ENCODE results near the gene C16orf95.

Gene C16orf95

DNA sequence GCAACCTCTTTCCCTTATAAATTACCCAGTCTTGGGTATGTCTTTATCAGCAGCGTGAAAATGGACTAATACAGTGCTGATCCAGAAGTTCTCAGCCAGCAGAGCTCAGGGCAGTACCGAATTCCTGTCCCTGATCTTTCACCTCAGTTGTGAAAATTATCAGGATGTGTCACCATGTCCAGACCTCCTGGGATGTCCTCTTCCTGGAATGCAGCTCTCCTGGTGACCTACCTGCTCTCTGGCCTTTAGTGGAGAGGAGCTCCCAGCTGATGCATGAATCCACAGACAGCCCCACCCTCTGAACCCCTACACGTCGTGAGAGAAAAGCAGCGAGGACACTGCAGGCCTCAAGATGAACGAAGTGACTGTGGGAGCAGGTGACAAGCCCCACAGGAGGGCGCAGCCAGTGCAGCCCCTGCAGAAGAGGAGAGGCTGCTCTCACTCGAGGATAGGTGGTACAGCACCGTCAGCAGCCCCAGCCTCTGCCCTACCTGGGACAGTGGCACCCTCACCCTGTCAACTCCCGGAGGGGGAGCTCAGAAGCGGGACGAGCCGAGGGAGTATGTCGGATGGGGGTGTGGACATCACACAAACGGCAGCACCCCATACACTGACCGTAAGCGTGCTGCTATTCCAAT lies 22.0 kb upstream of the C16orf95 start:
- Histone ChIP-seq H3K4me3 (ENCODE audit: severe bottlenecking) (no peak overlapping the region), H3K27ac (ENCODE audit: poor library complexity, severe bottlenecking) (no peak overlapping the region), H3K27me3 (ENCODE audit: insufficient read depth, poor library complexity, severe bottlenecking) (no peaks in the 10 kb centered on the region), H3K4me1 (ENCODE audit: insufficient read depth, poor library complexity, severe bottlenecking) (no peaks in the 10 kb centered on the region), H3K36me3 (ENCODE audit: low read depth) (peaks cover 41% of the 10 kb centered on the region), H3K9me3 (ENCODE audit: severe bottlenecking) (no peaks in the 10 kb centered on the region)
- DNase-seq (ENCODE audit: low spot score) (peak; percentile 54), ATAC-seq (ENCODE audit: low read depth) (no peak)
- TF ChIP-seq, protein P1, sequence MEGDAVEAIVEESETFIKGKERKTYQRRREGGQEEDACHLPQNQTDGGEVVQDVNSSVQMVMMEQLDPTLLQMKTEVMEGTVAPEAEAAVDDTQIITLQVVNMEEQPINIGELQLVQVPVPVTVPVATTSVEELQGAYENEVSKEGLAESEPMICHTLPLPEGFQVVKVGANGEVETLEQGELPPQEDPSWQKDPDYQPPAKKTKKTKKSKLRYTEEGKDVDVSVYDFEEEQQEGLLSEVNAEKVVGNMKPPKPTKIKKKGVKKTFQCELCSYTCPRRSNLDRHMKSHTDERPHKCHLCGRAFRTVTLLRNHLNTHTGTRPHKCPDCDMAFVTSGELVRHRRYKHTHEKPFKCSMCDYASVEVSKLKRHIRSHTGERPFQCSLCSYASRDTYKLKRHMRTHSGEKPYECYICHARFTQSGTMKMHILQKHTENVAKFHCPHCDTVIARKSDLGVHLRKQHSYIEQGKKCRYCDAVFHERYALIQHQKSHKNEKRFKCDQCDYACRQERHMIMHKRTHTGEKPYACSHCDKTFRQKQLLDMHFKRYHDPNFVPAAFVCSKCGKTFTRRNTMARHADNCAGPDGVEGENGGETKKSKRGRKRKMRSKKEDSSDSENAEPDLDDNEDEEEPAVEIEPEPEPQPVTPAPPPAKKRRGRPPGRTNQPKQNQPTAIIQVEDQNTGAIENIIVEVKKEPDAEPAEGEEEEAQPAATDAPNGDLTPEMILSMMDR (IDR thresholded peaks at IDR 0.05; ENCODE audit: poor library complexity, severe bottlenecking): no peak

DNA sequence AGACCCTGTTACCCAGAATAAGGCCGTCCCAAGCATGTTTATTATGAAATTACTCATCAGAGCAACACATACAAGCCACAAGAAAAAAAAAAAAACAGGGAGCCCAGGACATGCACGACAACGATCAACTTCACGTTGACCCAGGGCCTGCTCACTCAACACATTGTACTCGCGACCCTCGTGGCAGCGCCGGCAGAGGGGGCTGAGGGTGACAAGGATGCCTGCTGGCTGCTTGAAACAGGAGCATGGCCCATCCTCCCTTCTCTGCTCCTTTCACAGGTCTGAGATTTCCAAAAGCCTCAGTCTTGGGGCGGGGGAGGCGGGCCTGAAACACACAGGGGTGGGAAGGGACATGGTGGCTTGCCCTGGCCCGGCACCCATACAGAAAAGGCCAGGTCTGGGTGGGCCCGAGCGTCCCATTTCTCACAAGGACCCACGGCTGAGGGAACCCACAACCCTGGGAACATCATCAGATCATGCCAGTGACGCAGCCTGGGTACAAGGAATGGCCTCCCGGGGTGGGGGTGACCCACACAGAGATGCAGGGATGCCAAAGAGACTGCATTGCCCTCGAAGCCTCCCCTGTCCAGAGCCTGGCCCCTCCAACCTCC lies 21.1 kb upstream of the C16orf95 start:
- H3K4me3 ChIP-seq (ENCODE audit: severe bottlenecking): no peak overlapping the region
- no peak overlapping the region for H3K27ac ChIP-seq (ENCODE audit: poor library complexity, severe bottlenecking)
- H3K36me3 ChIP-seq (ENCODE audit: low read depth): peaks cover 45% of the 10 kb centered on the region
- H3K9me3 ChIP-seq (ENCODE audit: severe bottlenecking): no peaks in the 10 kb centered on the region
- DNase-seq (ENCODE audit: low spot score) (no peak), ATAC-seq (ENCODE audit: low read depth) (no peak)
- no peaks in the 10 kb centered on the region for H3K27me3 ChIP-seq (ENCODE audit: insufficient read depth, poor library complexity, severe bottlenecking)
- H3K4me1 ChIP-seq (ENCODE audit: insufficient read depth, poor library complexity, severe bottlenecking): no peaks in the 10 kb centered on the region
- TF ChIP-seq, protein P1 (IDR thresholded peaks at IDR 0.05; ENCODE audit: poor library complexity, severe bottlenecking): no peak

DNA sequence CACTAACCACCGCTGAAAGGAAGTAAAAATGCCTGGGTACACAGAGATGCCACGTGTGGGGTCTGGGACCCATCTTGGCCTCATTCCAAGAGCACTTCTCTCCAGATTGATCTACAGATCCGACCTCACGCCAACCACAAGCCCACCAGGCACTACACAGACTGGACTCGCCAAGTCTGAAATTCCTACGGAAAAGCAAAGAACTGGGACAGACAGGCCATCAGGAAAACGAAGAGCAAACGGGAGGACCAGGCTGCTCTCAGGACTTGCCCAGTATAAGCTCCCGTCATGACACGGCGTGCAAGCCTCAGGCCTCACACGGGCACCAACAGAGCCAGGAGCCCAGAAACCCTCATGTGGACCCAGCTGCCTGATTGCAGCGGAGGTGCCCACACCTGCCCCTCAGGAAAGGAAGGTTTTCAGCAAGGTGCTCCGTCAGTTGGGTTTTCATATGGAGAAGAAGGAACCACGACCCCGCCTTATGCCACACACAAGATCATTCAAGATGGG lies 20.1 kb upstream of the C16orf95 start:
- Histone ChIP-seq H3K27me3 (ENCODE audit: insufficient read depth, poor library complexity, severe bottlenecking) (no peaks in the 10 kb centered on the region), H3K4me1 (ENCODE audit: insufficient read depth, poor library complexity, severe bottlenecking) (no peaks in the 10 kb centered on the region), H3K4me3 (ENCODE audit: severe bottlenecking) (no peak overlapping the region), H3K36me3 (ENCODE audit: low read depth) (peaks cover 42% of the 10 kb centered on the region), H3K9me3 (ENCODE audit: severe bottlenecking) (no peaks in the 10 kb centered on the region), H3K27ac (ENCODE audit: poor library complexity, severe bottlenecking) (no peak overlapping the region)
- DNase-seq (ENCODE audit: low spot score) (no peak), ATAC-seq (ENCODE audit: low read depth) (no peak)
- TF ChIP-seq, protein P1 (IDR thresholded peaks at IDR 0.05; ENCODE audit: poor library complexity, severe bottlenecking): no peak

DNA sequence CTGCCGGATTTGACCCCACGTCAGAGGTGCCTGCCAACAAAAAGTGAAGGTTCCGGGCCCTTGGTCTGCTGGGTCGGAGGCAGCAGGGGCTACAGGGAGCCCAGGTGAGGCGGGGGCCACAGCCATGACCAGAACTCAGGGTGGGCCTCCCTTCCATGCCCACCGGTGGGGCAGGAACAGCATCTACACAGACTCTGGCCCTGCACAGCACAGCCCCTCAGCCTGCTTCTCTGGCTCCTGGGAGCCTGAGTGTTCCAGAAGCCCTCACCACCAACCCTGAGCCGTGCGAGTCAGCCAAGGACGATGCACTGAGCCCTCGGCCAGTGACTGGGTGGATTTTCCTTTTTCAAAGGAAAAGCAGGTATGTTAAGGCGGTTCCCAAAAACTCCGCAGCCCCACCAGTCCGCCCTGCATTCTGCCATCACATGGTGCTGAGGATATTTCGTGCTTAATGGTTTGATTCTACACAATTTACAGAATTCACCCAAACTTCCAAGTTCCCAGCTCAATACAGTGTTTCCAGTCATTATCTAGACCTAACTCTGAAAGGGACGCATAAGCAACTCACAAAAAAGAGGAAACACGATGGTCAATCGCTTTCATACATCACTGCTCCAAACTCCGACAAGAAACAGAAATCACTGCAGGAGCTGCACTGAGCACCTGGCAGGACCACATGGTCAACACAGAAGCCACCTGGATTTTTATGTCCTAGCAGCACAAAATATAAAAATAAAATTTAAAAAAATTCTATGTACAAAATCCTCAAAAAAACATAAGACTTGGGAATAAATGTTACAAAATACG lies 19.4 kb upstream of the C16orf95 start:
- Histone ChIP-seq H3K9me3 (ENCODE audit: severe bottlenecking) (no peaks in the 10 kb centered on the region), H3K4me1 (ENCODE audit: insufficient read depth, poor library complexity, severe bottlenecking) (no peaks in the 10 kb centered on the region), H3K27me3 (ENCODE audit: insufficient read depth, poor library complexity, severe bottlenecking) (no peaks in the 10 kb centered on the region), H3K27ac (ENCODE audit: poor library complexity, severe bottlenecking) (no peak overlapping the region), H3K4me3 (ENCODE audit: severe bottlenecking) (no peak overlapping the region), H3K36me3 (ENCODE audit: low read depth) (peaks cover 39% of the 10 kb centered on the region)
- DNase-seq (ENCODE audit: low spot score) (no peak), ATAC-seq (ENCODE audit: low read depth) (no peak)
- TF ChIP-seq, protein P1 (IDR thresholded peaks at IDR 0.05; ENCODE audit: poor library complexity, severe bottlenecking): no peak

All from RWPE2 (cell line).